Central memory CD8-positive, alpha-beta T cell (primary cell): ENCODE measurements around the gene TRIM14.
"Not testable (repeated sequence)": the region's sequence is repeated elsewhere in the genome, so short reads cannot be mapped to it uniquely, and the experiment has no call there.

Experiments
- ATAC-seq: fragments of 150-1000 bp; cut with Tn5 transposase; replicated peaks from 2 replicates; pipeline ENCODE4 v1.10.0; 2022; ENCODE audit warnings: mild to moderate bottlenecking, moderate FRiP score, moderate number of reproducible peaks; ENCODE audit not compliant: poor library complexity, severe bottlenecking; ENCODE audit errors: extremely low read depth
- DNase-seq, 2 donors: peaks; one replicate each; pipeline ENCODE4 v3.0.0; 2021; ENCODE audit warnings: low spot score in 2 of 2
- H3K27ac Mint-ChIP-seq: one replicate; pipeline ENCODE4 v1.8.0; 2022; ENCODE audit warnings: low read depth, mild to moderate bottlenecking, moderate library complexity, mixed read lengths
- H3K27me3 Mint-ChIP-seq: one replicate; pipeline ENCODE4 v1.8.0; 2022; ENCODE audit warnings: mixed read lengths
- H3K36me3 Mint-ChIP-seq: one replicate; pipeline ENCODE4 v1.8.0; 2022; ENCODE audit warnings: mild to moderate bottlenecking, moderate library complexity, mixed read lengths; ENCODE audit not compliant: insufficient read depth
- H3K4me1 Mint-ChIP-seq: one replicate; pipeline ENCODE4 v1.8.0; 2022; ENCODE audit warnings: mixed read lengths
- H3K4me3 Mint-ChIP-seq: one replicate; pipeline ENCODE4 v1.8.0; 2022; ENCODE audit warnings: mild to moderate bottlenecking, moderate library complexity, mixed read lengths
- H3K9me3 Mint-ChIP-seq: one replicate; pipeline ENCODE4 v1.8.0; 2022; ENCODE audit warnings: mixed read lengths

TRIM14 gene

DNA sequence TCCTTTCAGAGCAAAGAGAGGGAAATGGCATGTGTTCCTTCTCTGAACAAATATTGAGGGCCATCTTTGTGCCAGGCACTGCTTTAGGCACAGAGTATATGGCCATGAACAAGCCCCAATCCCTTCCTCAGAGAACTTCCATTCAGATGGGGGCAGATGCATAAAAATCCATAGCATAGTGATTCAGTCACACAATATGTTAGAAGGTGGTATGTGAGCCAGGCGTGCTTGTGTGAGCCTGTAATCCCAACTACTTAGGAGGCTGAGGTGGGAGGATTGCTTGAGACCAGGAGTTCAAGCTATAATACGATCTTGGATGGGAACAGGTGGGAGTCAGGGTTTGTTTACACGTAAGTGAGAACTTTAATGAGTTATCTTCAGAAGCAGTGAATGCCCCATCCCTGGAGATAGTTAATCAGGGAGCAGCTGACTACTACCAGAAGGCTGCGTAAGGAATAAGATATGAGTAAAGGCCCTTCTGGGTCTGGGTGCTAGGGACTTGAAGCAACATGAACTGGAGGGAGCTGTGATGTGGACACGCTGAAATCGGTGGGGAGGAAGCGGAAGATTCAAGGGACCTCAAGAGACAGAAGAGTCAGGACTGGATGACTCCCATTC lies 35.3 kb downstream of the TRIM14 start:
- DNase-seq, result no peak
- H3K4me3 Mint-ChIP-seq, result no peak overlapping the region
- H3K27ac Mint-ChIP-seq, result peak overlapping the region; percentile 26
- H3K27me3 Mint-ChIP-seq, result no peaks in the 10 kb centered on the region
- H3K9me3 Mint-ChIP-seq, result no peaks in the 10 kb centered on the region
- ATAC-seq, result no peak
- peaks cover 22% of the 10 kb centered on the region for H3K4me1 Mint-ChIP-seq
- peaks cover 30% of the 10 kb centered on the region for H3K36me3 Mint-ChIP-seq

DNA sequence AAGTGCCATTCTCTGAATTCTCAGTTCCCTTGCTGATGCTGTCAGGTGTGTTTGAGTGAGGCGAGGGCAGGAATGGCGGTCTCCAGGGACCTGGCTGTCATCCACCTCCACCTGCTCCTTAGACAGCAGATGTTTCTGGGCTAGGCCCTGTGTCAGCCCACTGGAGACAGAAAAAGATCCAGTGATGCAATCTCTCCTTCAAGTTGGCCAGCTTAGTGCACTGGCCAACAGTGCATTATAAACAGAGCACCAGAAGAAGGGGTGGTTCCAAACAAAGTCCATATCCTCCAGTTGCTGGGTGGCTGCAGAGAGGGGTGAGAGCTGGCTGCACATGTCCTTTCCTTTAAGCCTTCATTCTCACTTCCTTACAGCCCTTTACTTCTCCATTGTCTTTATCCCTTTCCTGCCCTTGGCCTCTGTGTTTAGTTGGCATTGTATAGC lies 35.9 kb downstream of the TRIM14 start:
- H3K36me3 Mint-ChIP-seq, result peaks cover 28% of the 10 kb centered on the region
- ATAC-seq, result no peak
- H3K4me3 Mint-ChIP-seq, result no peak overlapping the region

DNA sequence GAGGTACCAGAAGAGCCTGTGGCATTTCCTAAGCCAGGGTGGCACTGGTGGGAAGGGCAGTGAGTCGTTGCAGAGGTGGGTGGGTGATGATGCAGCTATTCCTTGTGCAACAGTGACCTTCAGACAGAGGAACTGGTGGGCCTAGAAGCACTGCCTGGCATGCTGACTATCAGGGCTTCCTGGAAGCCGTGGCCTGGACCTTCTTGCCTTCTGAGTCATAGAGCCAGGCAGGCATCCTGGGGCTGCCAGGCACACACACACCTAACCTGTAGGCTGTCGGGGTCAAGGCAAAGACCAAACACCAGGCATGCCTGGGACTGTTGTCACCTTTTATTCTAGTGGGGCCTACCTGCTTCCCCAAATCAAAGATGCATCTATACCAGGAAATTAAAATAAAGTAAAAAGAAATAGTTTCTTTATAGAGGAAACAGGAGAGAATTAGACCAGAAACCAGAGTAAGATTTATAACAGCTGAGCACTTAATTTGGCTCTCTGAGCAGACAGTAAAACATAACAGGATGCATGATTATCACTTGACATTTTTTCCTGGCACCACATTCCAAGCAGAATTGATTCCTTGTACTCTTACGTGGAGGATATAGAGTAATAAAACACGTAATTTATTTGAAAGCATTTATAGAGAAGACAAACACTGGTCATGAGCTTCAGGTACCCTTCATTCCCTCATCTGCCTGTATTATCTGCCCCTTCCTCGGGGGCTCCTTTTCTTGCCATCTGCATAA lies 37.4 kb downstream of the TRIM14 start:
- H3K4me1 Mint-ChIP-seq, result peaks cover 16% of the 10 kb centered on the region
- no peak overlapping the region for H3K4me3 Mint-ChIP-seq
- ATAC-seq (no peak), DNase-seq (no peak)
- H3K9me3 Mint-ChIP-seq, result no peaks in the 10 kb centered on the region
- peak overlapping the region; percentile 73 for H3K27ac Mint-ChIP-seq
- H3K27me3 Mint-ChIP-seq, result no peaks in the 10 kb centered on the region
- H3K36me3 Mint-ChIP-seq, result peaks cover 34% of the 10 kb centered on the region

More for the DNA sequence above, 35.9 kb downstream of the TRIM14 start:
- Mint-ChIP-seq H3K27ac (no peak overlapping the region), H3K9me3 (no peaks in the 10 kb centered on the region), H3K4me1 (peaks cover 22% of the 10 kb centered on the region), H3K27me3 (no peaks in the 10 kb centered on the region)
- DNase-seq, result no peak

DNA sequence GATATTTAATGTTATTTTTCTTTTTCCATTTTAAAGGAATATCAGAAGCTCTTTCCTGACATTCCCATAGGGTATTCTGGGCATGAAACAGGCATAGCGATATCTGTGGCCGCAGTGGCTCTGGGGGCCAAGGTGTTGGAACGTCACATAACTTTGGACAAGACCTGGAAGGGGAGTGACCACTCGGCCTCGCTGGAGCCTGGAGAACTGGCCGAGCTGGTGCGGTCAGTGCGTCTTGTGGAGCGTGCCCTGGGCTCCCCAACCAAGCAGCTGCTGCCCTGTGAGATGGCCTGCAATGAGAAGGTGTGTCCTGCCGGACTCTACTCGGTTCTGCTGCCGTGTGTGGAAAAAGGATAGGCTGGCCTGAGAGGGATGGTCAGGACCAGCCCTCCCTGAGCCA lies 38.2 kb downstream of the TRIM14 start:
- H3K27ac Mint-ChIP-seq, result no peak overlapping the region
- H3K27me3 Mint-ChIP-seq, result no peaks in the 10 kb centered on the region
- no peak for ATAC-seq
- H3K36me3 Mint-ChIP-seq, result peaks cover 34% of the 10 kb centered on the region
- DNase-seq, result no peak
- H3K4me1 Mint-ChIP-seq, result peaks cover 12% of the 10 kb centered on the region
- H3K4me3 Mint-ChIP-seq, result no peak overlapping the region
- no peaks in the 10 kb centered on the region for H3K9me3 Mint-ChIP-seq

DNA sequence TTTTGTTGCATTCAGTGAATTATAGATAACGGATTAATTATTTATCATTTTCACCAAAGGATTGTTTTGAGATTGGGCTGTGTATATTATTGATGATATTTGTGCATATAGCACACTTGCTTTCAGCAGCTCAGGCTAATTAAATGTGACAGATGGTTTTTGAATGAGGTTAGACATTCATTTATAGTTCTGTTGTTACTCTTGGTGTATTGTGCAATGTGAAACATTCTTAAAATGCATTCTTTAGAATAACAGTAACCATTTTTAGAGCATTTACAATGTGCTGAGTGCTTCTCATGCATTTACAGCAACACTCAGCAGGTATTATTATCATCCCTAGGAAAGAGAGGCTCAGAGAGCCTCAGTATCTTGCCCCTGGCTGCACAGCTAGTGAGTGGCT lies 38.7 kb downstream of the TRIM14 start:
- ATAC-seq (no peak), DNase-seq (no peak)
- H3K27ac Mint-ChIP-seq, result no peak overlapping the region
- no peaks in the 10 kb centered on the region for H3K27me3 Mint-ChIP-seq
- H3K4me1 Mint-ChIP-seq, result peaks cover 13% of the 10 kb centered on the region
- peaks cover 34% of the 10 kb centered on the region for H3K36me3 Mint-ChIP-seq
- no peaks in the 10 kb centered on the region for H3K9me3 Mint-ChIP-seq
- H3K4me3 Mint-ChIP-seq, result no peak overlapping the region

DNA sequence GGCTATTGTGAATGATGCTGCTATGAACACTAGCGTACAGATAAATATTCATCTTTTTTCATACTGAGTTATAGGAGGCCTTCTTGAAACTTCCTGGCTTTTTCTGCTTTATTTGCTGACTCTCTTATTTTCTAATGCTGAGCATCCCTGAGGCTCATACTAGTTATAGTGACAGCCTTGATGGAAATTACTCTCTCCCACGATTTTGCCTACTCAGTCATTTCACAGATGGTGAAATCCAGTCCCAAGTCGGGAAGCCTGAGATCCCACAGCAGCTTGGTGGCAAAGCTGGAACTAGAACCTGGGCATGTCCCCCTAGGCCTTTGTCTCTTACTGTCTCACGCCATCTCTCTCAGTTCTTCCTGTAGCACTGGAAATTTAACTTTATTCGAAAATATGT lies 40.1 kb downstream of the TRIM14 start:
- H3K27ac Mint-ChIP-seq, result peak overlapping the region; percentile 42
- H3K4me1 Mint-ChIP-seq, result peaks cover 23% of the 10 kb centered on the region
- H3K9me3 Mint-ChIP-seq, result no peaks in the 10 kb centered on the region
- H3K27me3 Mint-ChIP-seq, result no peaks in the 10 kb centered on the region
- ATAC-seq (no peak), DNase-seq (no peak)
- peaks cover 33% of the 10 kb centered on the region for H3K36me3 Mint-ChIP-seq
- no peak overlapping the region for H3K4me3 Mint-ChIP-seq

DNA sequence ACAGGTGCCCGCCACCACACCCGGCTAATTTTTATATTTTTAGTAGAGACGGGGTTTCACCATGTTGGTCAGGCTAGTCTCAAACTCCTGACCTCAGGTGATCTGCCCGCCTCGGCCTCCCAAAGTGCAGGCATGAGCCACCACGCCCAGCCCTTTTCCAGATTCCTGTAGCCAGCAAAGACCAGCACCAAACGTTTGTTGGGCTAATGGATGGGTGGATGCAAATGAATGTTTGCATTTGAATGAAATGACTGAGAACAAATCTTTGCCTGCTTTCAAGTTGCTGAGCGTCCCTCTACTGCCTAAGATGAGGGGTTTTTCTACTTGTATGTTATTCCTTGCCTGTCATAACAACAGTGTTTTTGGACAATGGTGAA lies 42.5 kb downstream of the TRIM14 start:
- peak overlapping the region; percentile 89 for H3K27ac Mint-ChIP-seq
- H3K4me3 Mint-ChIP-seq, H3K9me3 Mint-ChIP-seq, H3K27me3 Mint-ChIP-seq, ATAC-seq, DNase-seq: not testable (repeated sequence)
- peaks cover 14% of the 10 kb centered on the region for H3K4me1 Mint-ChIP-seq
- H3K36me3 Mint-ChIP-seq, result peaks cover 26% of the 10 kb centered on the region

DNA sequence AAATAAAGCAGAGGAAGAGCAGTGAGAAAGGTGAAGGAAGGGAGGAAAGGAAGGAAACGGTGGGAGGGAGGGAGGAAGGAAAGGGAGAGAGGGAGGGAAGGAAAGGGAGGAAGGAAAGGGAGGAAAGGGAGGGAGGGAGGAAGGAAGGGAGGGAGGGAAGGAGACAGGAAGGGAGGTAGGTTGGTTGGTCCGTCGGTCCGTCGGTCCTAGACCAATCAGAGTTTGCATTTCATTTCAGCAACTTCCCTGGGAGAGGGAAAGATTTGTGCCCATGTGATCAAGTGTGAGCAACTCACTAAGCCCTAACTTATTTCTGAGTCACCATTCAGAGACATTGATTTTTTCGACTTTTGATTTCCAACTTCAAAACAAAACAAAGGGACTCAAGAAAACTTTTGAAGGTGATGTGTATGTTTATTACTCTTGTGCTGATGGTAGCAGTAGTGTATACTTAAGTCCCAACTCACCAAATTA lies 43.7 kb downstream of the TRIM14 start:
- Mint-ChIP-seq H3K4me1 (peaks cover 14% of the 10 kb centered on the region), H3K36me3 (peaks cover 24% of the 10 kb centered on the region)

DNA sequence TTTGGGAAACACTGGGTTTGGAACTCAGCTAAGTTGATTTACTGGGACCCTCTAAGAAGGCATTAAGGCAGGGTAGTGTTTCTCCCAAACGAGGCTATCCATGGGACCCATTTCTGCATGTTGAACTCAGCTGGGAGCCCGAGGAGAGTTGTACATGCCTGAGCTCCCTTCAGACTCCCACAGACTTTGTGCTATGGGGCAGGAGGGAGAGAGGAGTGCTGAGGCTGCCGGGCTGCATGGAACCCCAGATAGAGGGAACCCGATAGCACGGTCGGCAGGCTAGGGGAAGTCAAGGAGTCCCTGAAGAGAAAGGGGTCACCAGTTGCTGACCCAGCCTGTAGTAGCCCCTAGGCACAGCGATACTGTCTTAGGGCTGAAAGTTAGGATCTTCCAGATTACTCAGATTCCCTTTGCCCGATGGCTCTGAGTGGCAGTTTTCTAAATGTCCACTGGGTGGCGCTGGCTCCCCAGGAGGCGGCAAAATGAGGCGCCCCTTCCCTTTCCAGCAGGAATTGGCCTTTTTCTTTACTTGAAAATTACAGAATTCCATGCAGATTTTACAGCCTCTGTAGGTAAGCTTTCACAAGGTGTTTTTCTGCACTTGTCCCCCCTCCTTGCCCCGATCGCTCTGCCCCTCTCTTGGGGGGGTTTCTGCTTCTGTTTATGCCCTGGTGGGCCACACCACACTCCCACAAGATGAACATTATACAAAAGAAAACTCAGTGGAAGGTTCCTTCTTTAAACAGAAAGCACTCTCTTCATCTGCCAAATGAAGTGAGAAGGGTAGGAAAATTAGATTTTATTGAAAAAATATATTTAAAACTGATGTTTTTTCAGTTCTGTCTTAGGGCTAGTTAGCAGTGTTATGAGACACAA lies 44.7 kb downstream of the TRIM14 start:
- H3K9me3 Mint-ChIP-seq, result no peaks in the 10 kb centered on the region
- peak overlapping the region; percentile 31 for H3K4me3 Mint-ChIP-seq
- peak overlapping the region; percentile 89 for H3K27ac Mint-ChIP-seq
- H3K27me3 Mint-ChIP-seq, result no peaks in the 10 kb centered on the region
- ATAC-seq (no peak), DNase-seq (peak; percentile 45 to 57)
- H3K4me1 Mint-ChIP-seq, result peaks cover 17% of the 10 kb centered on the region
- peaks cover 19% of the 10 kb centered on the region for H3K36me3 Mint-ChIP-seq

More for the DNA sequence above, 43.7 kb downstream of the TRIM14 start:
- Mint-ChIP-seq H3K27me3 (no peaks in the 10 kb centered on the region), H3K27ac (peak overlapping the region; percentile 89), H3K4me3 (no peak overlapping the region), H3K9me3 (no peaks in the 10 kb centered on the region)
- peak; percentile 35 for ATAC-seq
- no peak for DNase-seq

DNA sequence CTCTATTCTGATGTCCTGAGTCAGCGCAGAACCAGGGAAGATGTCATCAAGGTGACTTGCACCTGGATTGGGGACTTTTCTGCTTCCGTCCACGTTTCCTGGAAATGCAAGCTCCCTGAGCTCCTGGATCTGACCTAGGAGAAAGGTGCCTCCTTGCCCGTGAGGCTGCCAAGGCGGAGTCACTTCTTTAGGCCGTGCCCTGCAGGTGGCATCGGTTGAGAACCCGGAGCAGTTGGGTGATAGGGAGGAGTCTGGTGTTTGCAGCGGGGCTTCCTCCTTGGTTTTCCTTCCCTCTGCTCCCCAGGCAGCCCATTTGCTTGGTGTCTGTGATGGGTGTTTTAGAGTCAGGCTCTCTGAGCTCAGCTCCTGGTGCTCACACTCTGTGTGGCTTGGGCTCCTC lies 47.3 kb downstream of the TRIM14 start:
- H3K4me1 Mint-ChIP-seq, result peaks cover 19% of the 10 kb centered on the region
- no peaks in the 10 kb centered on the region for H3K27me3 Mint-ChIP-seq
- H3K4me3 Mint-ChIP-seq, result no peak overlapping the region
- peaks cover 8% of the 10 kb centered on the region for H3K36me3 Mint-ChIP-seq
- H3K9me3 Mint-ChIP-seq, result no peaks in the 10 kb centered on the region
- ATAC-seq, result no peak
- H3K27ac Mint-ChIP-seq, result no peak overlapping the region
- no peak for DNase-seq

DNA sequence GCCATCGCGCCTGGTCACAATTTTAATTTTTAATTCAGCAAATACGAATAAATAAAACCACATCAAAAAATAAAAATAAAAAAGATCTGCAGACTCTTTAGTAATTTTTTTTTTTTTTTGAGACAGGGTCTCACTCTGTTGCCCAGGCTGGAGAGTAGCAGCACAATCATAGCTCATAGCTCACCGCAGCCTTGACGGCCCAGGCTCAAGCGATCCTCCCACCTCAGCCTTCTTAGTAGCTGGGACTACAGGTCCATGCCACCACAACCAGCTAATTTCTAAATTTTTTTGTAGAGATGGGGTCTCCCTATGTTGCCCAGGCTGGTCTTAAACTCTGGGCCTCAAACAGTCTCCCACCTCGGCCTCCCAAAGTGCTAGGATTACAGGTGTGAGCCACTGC lies 48.3 kb downstream of the TRIM14 start:
- Mint-ChIP-seq H3K36me3 (peaks cover 11% of the 10 kb centered on the region), H3K9me3 (no peaks in the 10 kb centered on the region), H3K27ac (no peak overlapping the region), H3K4me3 (no peak overlapping the region), H3K4me1 (peaks cover 19% of the 10 kb centered on the region), H3K27me3 (no peaks in the 10 kb centered on the region)
- ATAC-seq (no peak), DNase-seq (no peak)

DNA sequence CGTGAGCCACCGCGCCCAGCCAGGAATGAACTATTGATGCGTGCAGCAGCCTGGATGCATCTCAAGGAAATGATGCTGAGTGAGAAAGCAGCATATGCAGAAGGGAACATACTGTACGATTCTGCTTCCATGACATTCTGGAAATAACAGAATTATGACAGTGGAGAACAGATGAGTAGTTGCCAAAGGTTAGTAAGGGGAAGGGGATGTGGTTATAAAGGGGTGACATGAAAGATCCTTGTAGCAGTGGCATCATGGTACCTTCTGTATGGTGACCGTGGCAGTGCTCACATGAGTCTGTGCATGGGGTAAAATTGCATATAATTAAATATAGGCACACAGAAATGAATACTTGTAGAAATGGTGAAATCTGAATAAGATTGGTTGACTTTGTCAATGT lies 49.5 kb downstream of the TRIM14 start:
- ATAC-seq (no peak), DNase-seq (no peak)
- no peak overlapping the region for H3K4me3 Mint-ChIP-seq
- no peaks in the 10 kb centered on the region for H3K9me3 Mint-ChIP-seq
- H3K4me1 Mint-ChIP-seq, result peaks cover 10% of the 10 kb centered on the region
- peaks cover 10% of the 10 kb centered on the region for H3K36me3 Mint-ChIP-seq
- H3K27ac Mint-ChIP-seq, result no peak overlapping the region
- H3K27me3 Mint-ChIP-seq, result no peaks in the 10 kb centered on the region
